ENCODE data around the gene PCDHA7. TPM values are rescaled to one million over a fixed set of nuclear protein-coding genes. Genes with fewer than 3 reads are reported as not detected.
A peak's percentile ranks its signal among the peaks of the same experiment; 100 is the strongest.
"Not testable (repeated sequence)": the region's sequence is repeated elsewhere in the genome, so short reads cannot be mapped to it uniquely, and the experiment has no call there.

PCDHA7 gene
- total RNA-seq, 4 donors from 2014 or later: 0.17 to 1.0 (median 0.37) TPM

DNA sequence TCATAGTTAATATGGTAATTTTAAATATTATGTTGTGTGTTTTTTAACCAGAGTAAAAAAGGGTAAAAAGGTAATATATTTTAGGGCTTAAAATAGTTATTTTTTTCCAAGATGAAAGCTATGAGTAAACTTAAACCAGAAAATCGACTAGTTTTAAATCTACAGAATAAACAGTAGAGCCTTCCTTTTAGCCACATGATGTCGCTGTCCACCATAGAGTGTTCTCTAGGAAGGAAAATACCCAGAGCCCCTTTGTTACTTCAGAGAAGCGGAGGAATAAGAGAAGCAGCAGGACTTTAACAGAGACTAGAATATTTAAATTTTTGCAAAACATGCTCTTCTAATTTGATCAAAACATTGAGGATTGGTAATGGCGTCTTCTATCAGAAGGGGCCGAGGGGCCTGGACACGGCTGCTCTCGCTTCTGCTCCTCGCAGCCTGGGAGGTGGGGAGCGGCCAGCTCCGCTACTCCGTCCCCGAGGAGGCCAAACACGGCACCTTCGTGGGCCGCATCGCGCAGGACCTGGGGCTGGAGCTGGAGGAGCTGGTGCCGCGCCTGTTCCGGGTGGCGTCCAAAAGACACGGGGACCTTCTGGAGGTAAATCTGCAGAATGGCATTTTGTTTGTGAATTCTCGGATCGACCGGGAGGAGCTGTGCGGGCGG lies 39.3 kb upstream of the PCDHA7 start, which contains the start of gene PCDHA2:
TSS of gene PCDHA2 (plus strand) at position 258 of the 664 bp plus-strand sequence.
- H3K27me3 ChIP-seq: peaks cover 0 to 60% (median 0%) of the 10 kb centered on the region in 4 donors
- H3K27ac ChIP-seq (replicated peaks in 1 of 4): no peak within 1 kb of the TSS
- H3K4me3 ChIP-seq: peak within 1 kb of the TSS in 3 of 4 donors; percentile 29 to 38 (median 37)
- 25% methylated on average over 19 of the region's 27 CpGs for WGBS
- intact Hi-C loops (cut with DNase I): no loop called here
- no peaks in the 10 kb centered on the region for H3K36me3 ChIP-seq
- TF ChIP-seq POLR2A (IDR thresholded peaks at IDR 0.05; ENCODE audit: low read depth): no peak
- no peak for TF ChIP-seq EP300 (IDR thresholded peaks at IDR 0.05)
- peak in 1 of 3 experiments; percentile 8 for TF ChIP-seq CTCF (IDR thresholded peaks at IDR 0.05)
- H3K4me1 ChIP-seq: no peaks in the 10 kb centered on the region
- DNase-seq (ENCODE audit: extremely low spot score): no peak
- H3K9me3 ChIP-seq: peaks cover 0 to 64% (median 47%) of the 10 kb centered on the region in 4 donors

DNA sequence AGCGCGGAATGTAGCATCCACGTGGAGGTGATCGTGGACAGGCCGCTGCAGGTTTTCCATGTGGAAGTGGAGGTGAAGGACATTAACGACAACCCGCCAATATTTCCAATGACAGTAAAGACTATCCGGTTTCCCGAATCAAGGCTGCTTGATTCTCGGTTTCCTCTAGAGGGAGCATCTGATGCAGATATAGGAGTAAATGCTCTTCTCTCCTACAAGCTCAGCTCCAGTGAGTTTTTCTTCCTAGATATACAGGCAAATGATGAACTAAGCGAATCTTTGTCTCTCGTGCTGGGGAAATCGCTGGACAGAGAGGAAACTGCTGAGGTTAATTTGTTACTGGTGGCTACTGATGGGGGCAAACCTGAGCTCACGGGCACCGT lies 38.8 kb upstream of the PCDHA7 start:
- H3K4me3 ChIP-seq: peak overlapping the region in 3 of 4 donors; percentile 29 to 38 (median 37)
- H3K27ac ChIP-seq (replicated peaks in 1 of 4): no peak overlapping the region
- WGBS: 19% methylated on average over 15 of the region's 15 CpGs
- no peaks in the 10 kb centered on the region for H3K4me1 ChIP-seq
- H3K27me3 ChIP-seq: peaks cover 0 to 59% (median 0%) of the 10 kb centered on the region in 4 donors
- no peaks in the 10 kb centered on the region for H3K36me3 ChIP-seq
- intact Hi-C loops (cut with DNase I): no loop called here
- H3K9me3 ChIP-seq: peaks cover 0 to 61% (median 46%) of the 10 kb centered on the region in 4 donors
- TF ChIP-seq POLR2AphosphoS5 (IDR thresholded peaks at IDR 0.05): no peak
- no peak for TF ChIP-seq POLR2A (IDR thresholded peaks at IDR 0.05; ENCODE audit: low read depth)
- no peak for TF ChIP-seq CTCF (IDR thresholded peaks at IDR 0.05)
- no peak for TF ChIP-seq EP300 (IDR thresholded peaks at IDR 0.05)
- no peak for DNase-seq (ENCODE audit: extremely low spot score)

DNA sequence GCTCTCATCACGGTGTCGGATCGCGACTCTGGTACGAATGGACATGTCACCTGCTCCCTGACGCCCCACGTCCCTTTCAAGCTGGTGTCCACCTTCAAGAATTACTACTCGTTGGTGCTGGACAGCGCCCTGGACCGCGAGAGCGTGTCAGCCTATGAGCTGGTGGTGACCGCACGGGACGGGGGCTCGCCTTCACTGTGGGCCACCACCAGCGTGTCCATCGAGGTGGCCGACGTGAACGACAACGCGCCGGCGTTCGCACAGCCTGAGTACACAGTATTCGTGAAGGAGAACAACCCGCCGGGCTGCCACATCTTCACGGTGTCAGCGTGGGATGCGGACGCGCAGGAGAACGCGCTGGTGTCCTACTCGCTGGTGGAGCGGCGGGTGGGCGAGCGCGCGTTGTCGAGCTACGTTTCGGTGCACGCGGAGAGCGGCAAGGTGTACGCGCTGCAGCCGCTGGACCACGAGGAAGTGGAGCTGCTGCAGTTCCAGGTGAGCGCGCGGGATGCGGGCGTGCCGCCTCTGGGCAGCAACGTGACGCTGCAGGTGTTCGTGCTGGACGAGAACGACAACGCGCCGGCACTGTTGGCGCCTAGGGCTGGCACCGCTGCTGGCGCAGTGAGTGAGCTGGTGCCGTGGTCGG lies 37.9 kb upstream of the PCDHA7 start:
- intact Hi-C loops (cut with DNase I); H3K4me3 ChIP-seq; H3K36me3 ChIP-seq; DNase-seq (ENCODE audit: extremely low spot score); H3K27ac ChIP-seq (replicated peaks in 1 of 4); H3K4me1 ChIP-seq: not testable (repeated sequence)
- Histone ChIP-seq H3K27me3 (peaks cover 0 to 66% (median 0%) of the 10 kb centered on the region in 4 donors), H3K9me3 (peaks cover 0 to 65% (median 49%) of the 10 kb centered on the region in 4 donors)
- 68% methylated on average over 37 of the region's 72 CpGs for WGBS

DNA sequence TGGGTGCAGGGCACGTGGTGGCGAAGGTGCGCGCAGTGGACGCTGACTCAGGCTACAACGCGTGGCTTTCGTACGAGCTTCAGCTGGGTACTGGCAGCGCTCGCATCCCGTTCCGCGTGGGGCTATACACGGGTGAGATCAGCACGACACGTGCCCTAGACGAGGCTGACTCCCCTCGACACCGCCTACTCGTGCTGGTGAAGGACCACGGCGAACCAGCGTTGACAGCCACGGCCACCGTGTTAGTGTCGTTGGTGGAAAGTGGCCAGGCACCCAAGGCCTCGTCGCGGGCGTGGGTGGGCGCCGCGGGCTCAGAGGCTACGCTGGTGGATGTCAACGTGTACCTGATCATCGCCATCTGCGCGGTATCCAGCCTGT lies 37.4 kb upstream of the PCDHA7 start:
- no peak for TF ChIP-seq EP300 (IDR thresholded peaks at IDR 0.05)
- no peak for TF ChIP-seq POLR2AphosphoS5 (IDR thresholded peaks at IDR 0.05)
- TF ChIP-seq CTCF (IDR thresholded peaks at IDR 0.05): no peak
- TF ChIP-seq POLR2A (IDR thresholded peaks at IDR 0.05; ENCODE audit: low read depth): no peak
- WGBS: 73% methylated on average over 3 of the region's 39 CpGs
- peaks cover 0 to 69% (median 0%) of the 10 kb centered on the region in 4 donors for H3K27me3 ChIP-seq
- no peak overlapping the region for H3K27ac ChIP-seq (replicated peaks in 1 of 4)
- H3K4me1 ChIP-seq: no peaks in the 10 kb centered on the region
- no peaks in the 10 kb centered on the region for H3K36me3 ChIP-seq
- H3K9me3 ChIP-seq: peaks cover 0 to 67% (median 54%) of the 10 kb centered on the region in 4 donors
- intact Hi-C loops (cut with DNase I): no loop called here
- no peak overlapping the region for H3K4me3 ChIP-seq
- DNase-seq (ENCODE audit: extremely low spot score): no peak

DNA sequence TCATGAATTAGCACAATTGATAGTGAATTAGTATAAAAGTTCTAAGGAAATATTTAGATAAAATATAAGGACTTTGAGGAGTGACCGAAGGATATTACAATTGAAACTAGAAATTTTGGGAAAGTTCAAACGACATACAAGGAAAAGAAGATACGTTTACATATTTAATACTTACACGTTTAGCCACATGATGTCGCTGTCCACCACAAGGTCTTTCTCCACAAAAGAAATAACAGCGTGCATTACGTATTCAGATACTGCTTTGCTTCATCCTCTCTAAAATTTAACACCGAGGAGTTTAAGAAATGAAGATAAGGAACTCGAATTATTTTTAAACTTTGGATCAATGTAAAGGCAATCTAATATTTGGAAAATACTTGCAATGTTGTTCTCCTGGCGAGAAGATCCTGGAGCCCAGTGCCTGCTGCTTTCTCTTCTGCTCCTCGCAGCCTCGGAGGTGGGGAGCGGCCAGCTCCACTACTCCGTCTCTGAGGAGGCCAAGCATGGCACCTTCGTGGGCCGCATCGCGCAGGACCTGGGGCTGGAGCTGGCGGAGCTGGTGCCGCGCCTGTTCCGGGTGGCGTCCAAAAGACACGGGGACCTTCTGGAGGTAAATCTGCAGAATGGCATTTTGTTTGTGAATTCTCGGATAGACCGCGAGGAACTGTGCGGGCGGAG lies 33.1 kb upstream of the PCDHA7 start, which contains the start of gene PCDHA3:
TSS of gene PCDHA3 (plus strand) at position 242 of the 678 bp plus-strand sequence.
- H3K9me3 ChIP-seq: peaks cover 0 to 46% (median 42%) of the 10 kb centered on the region in 4 donors
- WGBS: 22% methylated on average over 29 of the region's 29 CpGs
- no peaks in the 10 kb centered on the region for H3K4me1 ChIP-seq
- peak within 1 kb of the TSS in 1 of 4 donors; percentile 22 for H3K27ac ChIP-seq (replicated peaks in 1 of 4)
- H3K27me3 ChIP-seq: peaks cover 0 to 48% (median 0%) of the 10 kb centered on the region in 4 donors
- intact Hi-C loops (cut with DNase I): no loop called here
- H3K4me3 ChIP-seq: peak within 1 kb of the TSS; percentile 33 to 52 (median 45)
- peak; percentile 20 to 30 (median 27) for TF ChIP-seq CTCF (IDR thresholded peaks at IDR 0.05)
- TF ChIP-seq POLR2AphosphoS5 (IDR thresholded peaks at IDR 0.05): no peak
- no peak for DNase-seq (ENCODE audit: extremely low spot score)
- H3K36me3 ChIP-seq: no peaks in the 10 kb centered on the region

All from esophagus muscularis mucosa (tissue), 4 donors.